Effector CD4-positive, alpha-beta T cell (primary cell): Measurements from ENCODE around the gene AAR2.

Experiments
- DNase-seq: peaks from one replicate; pipeline ENCODE4 v3.0.0-alpha.2; 2020

Gene AAR2

GRCh38 chr20:36281785-36282380, 45.6 kb downstream of the AAR2 start:
- DNase-seq = no peak

- no peak for DNase-seq
These were observed 48.5 kb downstream of the AAR2 start for GRCh38 chr20:36284751-36285150.

- no peak for DNase-seq
These were observed 49.6 kb downstream of the AAR2 start for GRCh38 chr20:36285746-36286447.

GRCh38 chr20:36297656-36298055, 61.4 kb downstream of the AAR2 start:
- no peak for DNase-seq

- DNase-seq = no peak
These were observed 61.8 kb downstream of the AAR2 start for GRCh38 chr20:36298061-36298460.

GRCh38 chr20:36298795-36299339, 62.6 kb downstream of the AAR2 start:
- no peak for DNase-seq

GRCh38 chr20:36299459-36299858, 63.2 kb downstream of the AAR2 start:
- no peak for DNase-seq

- DNase-seq = no peak
These were observed 65.3 kb downstream of the AAR2 start for GRCh38 chr20:36301359-36302119.

GRCh38 chr20:36303020-36303595, 66.8 kb downstream of the AAR2 start:
- no peak for DNase-seq

- DNase-seq = no peak
These were observed 67.6 kb downstream of the AAR2 start for GRCh38 chr20:36303831-36304230.

GRCh38 chr20:36304786-36305495, 68.7 kb downstream of the AAR2 start:
- DNase-seq = no peak

- DNase-seq = no peak
These were observed 69.6 kb downstream of the AAR2 start, which contains the start of gene DLGAP4 for GRCh38 chr20:36305602-36306551. Gene DLGAP4 (plus strand): TSS chr20:36306339. CDS start chr20:36431718, 125,379 bp downstream.
